ENCODE results near the gene DHX38. TPM values are rescaled to one million over a fixed set of nuclear protein-coding genes. Genes with fewer than 3 reads are reported as not detected.

Gene DHX38
- total and polyA plus RNA-seq, 2 of the 13 experiments (the other 11 are each of a cell fraction or from before 2014, with no cell fraction given): 54.4 to 85.9 TPM

GRCh38 chr16:72093448-72094265, at the start of gene DHX38, which contains the start of gene TXNL4B (continued):
- TF ChIP-seq ZNF101 (CRISPR knock-in tag; IDR thresholded peaks at IDR 0.05; ENCODE audit: borderline replicate concordance, low read depth) (no peak), ZNF629 (CRISPR knock-in tag; conservative IDR thresholded peaks at IDR 0.05) (no peak), HNRNPLL (IDR thresholded peaks at IDR 0.05; ENCODE audit: low read depth, low read length, poor library complexity, severe bottlenecking) (peak; percentile 70), XBP1 (CRISPR knock-in tag; IDR thresholded peaks at IDR 0.05) (no peak), ZFP1 (CRISPR knock-in tag; IDR thresholded peaks at IDR 0.05) (0 out of 2 replicates have a peak, but pooled peaks have one; percentile 25), SRSF9 (IDR thresholded peaks at IDR 0.05; ENCODE audit: borderline replicate concordance, insufficient read depth, low read depth, low read length, poor library complexity, severe bottlenecking) (no peak), NCOR1 (IDR thresholded peaks at IDR 0.05; ENCODE audit: borderline replicate concordance, low read length) (no peak; the same call in 1 of the 2 replicates), ZFX (CRISPR knock-in tag; IDR thresholded peaks at IDR 0.05; ENCODE audit: low read depth) (peak; percentile 94), ZNF275 (CRISPR knock-in tag; IDR thresholded peaks at IDR 0.05; ENCODE audit: borderline replicate concordance) (no peak), ZNF816 (CRISPR knock-in tag; IDR thresholded peaks at IDR 0.05; ENCODE audit: borderline replicate concordance) (peak; percentile 88), NFE2L1 (CRISPR knock-in tag; IDR thresholded peaks at IDR 0.05; ENCODE audit: borderline replicate concordance) (peak; percentile 86; the same call in 1 of the 2 replicates), ZMYM3 (CRISPR knock-in tag; IDR thresholded peaks at IDR 0.05) (no peak), CBX5 (CRISPR knock-in tag; IDR thresholded peaks at IDR 0.05; ENCODE audit: borderline replicate concordance) (peak; percentile 61; the same call in 1 of the 2 replicates), ZNF280B (CRISPR knock-in tag; IDR thresholded peaks at IDR 0.05; ENCODE audit: borderline replicate concordance) (peak; percentile 57), PAXIP1 (CRISPR knock-in tag; conservative IDR thresholded peaks at IDR 0.05) (peak; percentile 64), ZBTB42 (CRISPR knock-in tag; IDR thresholded peaks at IDR 0.05) (no peak), MLX (CRISPR knock-in tag; IDR thresholded peaks at IDR 0.05) (peak; percentile 44; the same call in 1 of the 2 replicates), CBX1 (IDR thresholded peaks at IDR 0.05; ENCODE audit: low read depth) (no peak), REXO4 (CRISPR knock-in tag; IDR thresholded peaks at IDR 0.05; ENCODE audit: borderline replicate concordance) (no peak), MXD1 (CRISPR knock-in tag; IDR thresholded peaks at IDR 0.05) (peak; percentile 53), DPF2 (CRISPR knock-in tag; IDR thresholded peaks at IDR 0.05; ENCODE audit: borderline replicate concordance, low read depth) (no peak)
